ENCODE data around the gene NGDN.
A peak's percentile ranks its signal among the peaks of the same experiment; 100 is the strongest.

Gene NGDN

GRCh38 chr14:23478109-23478759 lies 8.7 kb downstream of the NGDN start:
- DNase-seq, result peak; percentile 86

GRCh38 chr14:23481362-23481970 lies 12.0 kb downstream of the NGDN start:
- DNase-seq, result peak; percentile 71

GRCh38 chr14:23481979-23482822 lies 12.7 kb downstream of the NGDN start:
- peak; percentile 77 for DNase-seq

- no peak for DNase-seq
Observed at GRCh38 chr14:23482823-23483148, 13.3 kb downstream of the NGDN start.

GRCh38 chr14:23483236-23483854 lies 13.8 kb downstream of the NGDN start:
- DNase-seq, result peak; percentile 73

- no peak for DNase-seq
Observed at GRCh38 chr14:23485326-23485725, 15.8 kb downstream of the NGDN start.

- no peak for DNase-seq
Observed at GRCh38 chr14:23486036-23486435, 16.5 kb downstream of the NGDN start.

- DNase-seq, result no peak
Observed at GRCh38 chr14:23487216-23487615, 17.7 kb downstream of the NGDN start.

- DNase-seq, result no peak
Observed at GRCh38 chr14:23492618-23493272, 23.2 kb downstream of the NGDN start.

- peak; percentile 61 for DNase-seq
Observed at GRCh38 chr14:23494223-23494622, 24.7 kb downstream of the NGDN start.

- no peak for DNase-seq
Observed at GRCh38 chr14:23512156-23512555, 42.7 kb downstream of the NGDN start.

- DNase-seq, result no peak
Observed at GRCh38 chr14:23513005-23513817, 43.7 kb downstream of the NGDN start.

- no peak for DNase-seq
Observed at GRCh38 chr14:23513818-23514643, 44.5 kb downstream of the NGDN start.

- no peak for DNase-seq
Observed at GRCh38 chr14:23514644-23514957, 45.1 kb downstream of the NGDN start.

- no peak for DNase-seq
Observed at GRCh38 chr14:23517650-23518326, 48.3 kb downstream of the NGDN start.

GRCh38 chr14:23518709-23519108 lies 49.2 kb downstream of the NGDN start:
- peak; percentile 30 for DNase-seq

GRCh38 chr14:23520899-23521533 lies 51.5 kb downstream of the NGDN start:
- no peak for DNase-seq

GRCh38 chr14:23521785-23522640 lies 52.5 kb downstream of the NGDN start:
- DNase-seq, result no peak

- DNase-seq, result no peak
Observed at GRCh38 chr14:23522643-23523198, 53.2 kb downstream of the NGDN start.
